Uterus (tissue), 2 donors: ENCODE results near the gene ASCC1.

Source experiments
- CTCF ChIP-seq, 4 experiments: fragments of 200-600 bp in 2 of 4; fragments of 450-650 bp in 2 of 4; sonication (generic) in 2 of 4; IDR thresholded peaks; one replicate each; pipeline ENCODE4 v1.5.1; 2016 to 2019; ENCODE audit warnings: antibody characterized with exemption in 4 of 4, mild to moderate bottlenecking in 2 of 4, moderate library complexity in 1 of 4
- POLR2A ChIP-seq, 2 donors: fragments of 450-650 bp; IDR thresholded peaks; one replicate each; pipeline ENCODE4 v1.6.1; 2016; ENCODE audit warnings: antibody characterized with exemption in 2 of 2, mild to moderate bottlenecking in 1 of 2, moderate library complexity in 1 of 2

- no peak for TF ChIP-seq CTCF (IDR thresholded peaks at IDR 0.05)
- TF ChIP-seq POLR2A (IDR thresholded peaks at IDR 0.05) = no peak
These were observed 155.9 kb downstream of the ASCC1 start for GRCh38 chr10:72059843-72060822.
